OCI-LY1 (cell line): ENCODE results near the gene SLC19A1.

Experiments
- CTCF ChIP-seq: fragments of 200-600 bp; sonication (generic), shearing (Covaris generic); IDR thresholded peaks from 2 replicates; pipeline ENCODE4 v1.5.1; 2017; ENCODE audit warnings: mild to moderate bottlenecking, antibody characterized with exemption, low read length, moderate library complexity, mixed read lengths
- EZH2 ChIP-seq: fragments of 200-600 bp; sonication (generic), shearing (Covaris generic); IDR thresholded peaks from 2 replicates; pipeline ENCODE4 v1.8.0; 2017; ENCODE audit warnings: borderline replicate concordance, mixed run types, mild to moderate bottlenecking, antibody characterized with exemption, low read length, moderate library complexity, mixed read lengths

GRCh38 chr21:45516071-45516670 lies 26.1 kb downstream of the SLC19A1 start:
- no peak for TF ChIP-seq CTCF
- no peak for TF ChIP-seq EZH2
